ENCODE results near the gene FAM89B. TPM values are rescaled to one million over a fixed set of nuclear protein-coding genes. Genes with fewer than 3 reads are reported as not detected.
A peak's percentile ranks its signal among the peaks of the same experiment; 100 is the strongest.

FAM89B gene
- total RNA-seq, 1 donor from 2014 or later, result 104 TPM

DNA sequence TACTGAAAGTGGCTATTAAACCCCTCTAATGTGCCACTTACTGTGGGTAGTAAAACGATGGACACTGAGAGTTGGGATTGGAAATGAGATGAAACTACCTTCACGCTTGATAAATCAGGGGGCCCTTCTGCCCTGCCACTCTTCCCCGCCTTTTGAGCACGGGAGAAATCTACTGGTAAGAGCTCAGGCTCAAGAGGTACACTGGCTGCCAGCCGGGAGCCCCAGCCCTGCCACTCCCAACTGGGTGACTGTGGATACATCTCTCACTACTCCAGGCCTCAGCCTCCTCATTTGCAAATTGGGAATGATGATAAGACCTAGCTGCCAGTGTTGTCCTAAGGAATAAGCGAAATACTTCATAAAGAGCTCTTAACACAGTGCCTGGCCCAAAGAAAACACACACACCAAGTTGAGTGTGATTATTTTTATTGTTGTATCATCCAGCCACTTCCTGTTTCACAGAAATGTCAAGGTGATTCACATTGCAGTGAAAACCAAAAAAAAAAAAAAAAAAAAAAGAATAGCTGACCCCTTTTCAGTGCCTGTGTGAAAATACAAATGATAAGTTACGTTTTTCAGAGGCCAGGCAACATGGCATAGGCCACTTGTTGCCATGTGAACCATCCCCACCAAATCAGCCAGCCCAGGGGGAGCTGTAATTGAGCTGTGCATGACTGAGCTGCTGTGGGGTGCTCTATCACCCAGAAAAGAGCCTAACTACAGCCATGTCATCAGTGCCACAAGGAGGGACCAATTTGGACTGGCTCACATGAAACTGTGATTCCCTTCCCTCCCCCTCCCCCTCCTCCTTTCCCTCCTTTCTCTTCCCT lies 6.5 kb upstream of the FAM89B start:
- TF ChIP-seq, protein P1, sequence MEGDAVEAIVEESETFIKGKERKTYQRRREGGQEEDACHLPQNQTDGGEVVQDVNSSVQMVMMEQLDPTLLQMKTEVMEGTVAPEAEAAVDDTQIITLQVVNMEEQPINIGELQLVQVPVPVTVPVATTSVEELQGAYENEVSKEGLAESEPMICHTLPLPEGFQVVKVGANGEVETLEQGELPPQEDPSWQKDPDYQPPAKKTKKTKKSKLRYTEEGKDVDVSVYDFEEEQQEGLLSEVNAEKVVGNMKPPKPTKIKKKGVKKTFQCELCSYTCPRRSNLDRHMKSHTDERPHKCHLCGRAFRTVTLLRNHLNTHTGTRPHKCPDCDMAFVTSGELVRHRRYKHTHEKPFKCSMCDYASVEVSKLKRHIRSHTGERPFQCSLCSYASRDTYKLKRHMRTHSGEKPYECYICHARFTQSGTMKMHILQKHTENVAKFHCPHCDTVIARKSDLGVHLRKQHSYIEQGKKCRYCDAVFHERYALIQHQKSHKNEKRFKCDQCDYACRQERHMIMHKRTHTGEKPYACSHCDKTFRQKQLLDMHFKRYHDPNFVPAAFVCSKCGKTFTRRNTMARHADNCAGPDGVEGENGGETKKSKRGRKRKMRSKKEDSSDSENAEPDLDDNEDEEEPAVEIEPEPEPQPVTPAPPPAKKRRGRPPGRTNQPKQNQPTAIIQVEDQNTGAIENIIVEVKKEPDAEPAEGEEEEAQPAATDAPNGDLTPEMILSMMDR (IDR thresholded peaks at IDR 0.05), result no peak
- no peak overlapping the region for H3K4me3 ChIP-seq
- no peaks in the 10 kb centered on the region for H3K36me3 ChIP-seq
- no peak for DNase-seq (ENCODE audit: low spot score in 2 of 2)
- H3K4me1 ChIP-seq, result peaks cover 18 to 49% of the 10 kb centered on the region in 2 donors
- H3K9me3 ChIP-seq, result no peaks in the 10 kb centered on the region
- H3K27me3 ChIP-seq, result no peaks in the 10 kb centered on the region
- intact Hi-C loops (cut with DNase I), result no loop called here
- peak overlapping the region; percentile 58 to 67 for H3K27ac ChIP-seq

DNA sequence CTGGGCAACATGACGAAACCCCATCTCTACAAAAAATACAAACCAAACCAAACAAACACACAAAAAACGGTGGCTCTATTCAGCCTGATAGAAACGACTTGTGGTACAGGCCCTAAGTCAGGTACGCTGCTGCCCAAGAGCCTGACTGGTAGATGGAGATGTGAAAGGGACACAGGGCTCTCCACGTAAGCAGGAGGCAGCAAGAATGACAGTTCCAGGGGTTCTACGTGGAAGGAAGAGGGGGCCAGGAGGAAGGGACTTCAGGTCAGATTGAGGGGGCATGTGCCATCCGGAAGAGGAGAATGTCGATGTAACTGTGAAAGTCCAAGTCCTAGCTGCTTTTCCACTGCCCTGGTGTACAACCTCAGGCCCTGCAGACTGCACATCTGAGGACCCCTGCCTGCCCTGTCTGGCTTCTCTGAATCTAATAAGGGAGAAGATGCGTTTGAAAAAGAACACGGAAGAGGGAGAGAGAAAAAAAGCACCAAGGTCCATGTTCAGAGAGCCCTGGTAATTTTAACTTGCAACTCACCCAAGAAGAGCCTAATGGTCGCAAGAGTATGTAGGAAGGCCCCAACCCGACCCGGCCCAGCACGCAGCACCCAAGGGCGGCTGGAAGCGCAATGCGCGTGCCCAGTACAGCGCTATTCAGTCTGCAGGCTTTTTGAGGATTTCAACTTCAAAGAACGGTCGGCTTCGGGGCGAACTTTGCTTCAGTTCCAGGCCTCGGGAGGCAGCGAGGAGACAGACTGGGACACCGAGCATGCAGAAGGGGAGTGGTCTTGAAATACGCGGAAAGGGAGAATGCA lies 3.0 kb upstream of the FAM89B start:
- DNase-seq (ENCODE audit: low spot score in 2 of 2), result no peak
- Histone ChIP-seq H3K4me3 (peak overlapping the region; percentile 95 to 98), H3K27me3 (no peaks in the 10 kb centered on the region), H3K36me3 (no peaks in the 10 kb centered on the region), H3K4me1 (peaks cover 26 to 51% of the 10 kb centered on the region in 2 donors), H3K9me3 (no peaks in the 10 kb centered on the region), H3K27ac (peak overlapping the region; percentile 90 to 99)
- TF ChIP-seq, protein P1 (IDR thresholded peaks at IDR 0.05), result no peak
- intact Hi-C loops (cut with DNase I), result no loop called here

DNA sequence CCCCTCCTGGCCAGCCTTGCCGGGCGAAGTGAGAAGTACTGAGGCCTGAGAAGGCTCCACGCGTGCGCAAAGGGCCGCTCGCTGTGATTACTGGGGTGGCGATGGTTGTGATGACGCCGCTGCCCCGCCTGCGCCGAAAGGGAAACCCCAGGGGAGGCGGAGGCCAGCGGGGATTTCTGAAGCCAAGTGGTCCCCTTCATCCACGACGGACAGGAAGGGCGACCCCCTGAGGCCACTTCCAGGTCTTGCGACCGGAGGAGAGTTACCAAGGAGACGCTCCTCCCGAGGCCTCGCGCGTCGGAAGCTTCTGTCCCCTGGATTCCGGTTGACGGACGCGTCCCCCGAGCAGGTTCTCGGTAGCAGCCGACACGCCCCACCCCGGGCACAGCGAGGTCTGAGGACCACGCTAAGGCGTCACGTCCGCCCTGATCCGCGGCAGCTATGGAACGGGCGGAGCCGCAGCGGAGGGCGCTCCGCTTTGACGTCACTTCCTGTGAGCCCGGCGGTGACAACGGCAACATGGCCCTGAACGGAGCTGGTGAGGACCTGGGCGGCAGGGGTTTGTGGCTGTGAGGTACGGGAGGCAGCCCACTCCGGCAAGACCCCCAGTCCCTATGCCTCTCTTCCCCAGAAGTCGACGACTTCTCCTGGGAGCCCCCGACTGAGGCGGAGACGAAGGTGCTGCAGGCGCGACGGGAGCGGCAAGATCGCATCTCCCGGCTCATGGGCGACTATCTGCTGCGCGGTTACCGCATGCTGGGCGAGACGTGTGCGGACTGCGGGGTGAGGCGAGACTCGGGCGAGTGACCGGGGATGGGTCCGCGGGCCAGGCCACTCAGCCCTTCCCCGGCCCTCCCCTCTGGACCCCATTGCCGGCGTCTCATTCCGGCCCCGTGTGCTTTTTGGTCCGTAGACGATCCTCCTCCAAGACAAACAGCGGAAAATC lies 2.1 kb upstream of the FAM89B start, which contains the start of gene ZNRD2:
ZNRD2 (plus strand) TSS at position 505 of the 946 bp plus-strand sequence; CDS start at position 520, 15 bp downstream.
- Histone ChIP-seq H3K27me3 (no peaks in the 10 kb centered on the region), H3K36me3 (no peaks in the 10 kb centered on the region), H3K27ac (peak within 1 kb of the TSS; percentile 90 to 99), H3K4me3 (peak within 1 kb of the TSS; percentile 95 to 98), H3K9me3 (no peaks in the 10 kb centered on the region), H3K4me1 (peaks cover 30 to 56% of the 10 kb centered on the region in 2 donors)
- peak; percentile 95 to 99 for DNase-seq (ENCODE audit: low spot score in 2 of 2)
- intact Hi-C loops (cut with DNase I), result loop anchor here (1.0 to 5.0 kb wide), 3 partner anchors 12 to 188 kb away; partner anchors contain the start of genes LTBP3 and SLC25A45
- TF ChIP-seq, protein P1 (IDR thresholded peaks at IDR 0.05), result peak; percentile 37 to 46 (median 45)

DNA sequence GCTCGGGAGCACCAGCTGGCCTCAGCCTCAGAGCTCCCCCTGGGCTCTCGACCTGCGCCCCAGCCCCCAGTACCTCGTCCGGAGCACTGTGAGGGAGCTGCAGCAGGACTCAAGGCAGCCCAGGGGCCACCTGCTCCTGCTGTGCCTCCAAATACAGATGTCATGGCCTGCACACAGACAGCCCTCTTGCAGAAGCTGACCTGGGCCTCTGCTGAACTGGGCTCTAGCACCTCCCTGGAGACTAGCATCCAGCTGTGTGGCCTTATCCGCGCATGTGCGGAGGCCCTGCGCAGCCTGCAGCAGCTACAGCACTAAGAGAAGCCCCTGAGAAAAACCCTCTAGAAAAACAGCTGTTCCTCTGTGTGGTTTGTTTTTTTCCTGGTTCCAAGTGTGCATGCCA lies 918 bp upstream of the FAM89B start:
- TF ChIP-seq, protein P1 (IDR thresholded peaks at IDR 0.05), result no peak
- Histone ChIP-seq H3K36me3 (no peaks in the 10 kb centered on the region), H3K4me3 (peak overlapping the region; percentile 95 to 98), H3K9me3 (no peaks in the 10 kb centered on the region), H3K4me1 (peaks cover 30 to 50% of the 10 kb centered on the region in 2 donors), H3K27me3 (no peaks in the 10 kb centered on the region), H3K27ac (peak overlapping the region; percentile 96 to 99)
- DNase-seq (ENCODE audit: low spot score in 2 of 2), result no peak
- intact Hi-C loops (cut with DNase I), result loop anchor here (5.0 kb wide), 2 partner anchors 81 to 189 kb away; partner anchors contain the start of gene SLC25A45

Measured in ascending aorta (tissue), 2 donors.